LNCAP (cell line): ENCODE measurements around the gene SYNPO.

Experiments used
- CTCF ChIP-seq: fragments of 450-650 bp; IDR thresholded peaks from 2 replicates; pipeline ENCODE4 v1.5.1; 2017; ENCODE audit warnings: mild to moderate bottlenecking

The SYNPO gene

GRCh38 chr5:150623152-150623877, 17.1 kb upstream of the SYNPO start:
- TF ChIP-seq CTCF, result no peak

GRCh38 chr5:150623878-150624216, 16.6 kb upstream of the SYNPO start:
- no peak for TF ChIP-seq CTCF

- TF ChIP-seq CTCF, result no peak
Observed at GRCh38 chr5:150624334-150625163, 15.9 kb upstream of the SYNPO start.

- TF ChIP-seq CTCF, result no peak
Observed at GRCh38 chr5:150625164-150625535, 15.3 kb upstream of the SYNPO start.

GRCh38 chr5:150625831-150626746, 14.4 kb upstream of the SYNPO start:
- no peak for TF ChIP-seq CTCF

GRCh38 chr5:150626853-150627276, 13.6 kb upstream of the SYNPO start:
- TF ChIP-seq CTCF, result no peak
